AG10803 (cell line): ENCODE measurements around the gene PSPC1.
A peak's percentile ranks its signal among the peaks of the same experiment; 100 is the strongest.

Experiments used
- DNase-seq: peaks from one replicate; pipeline ENCODE4 v3.0.0; 2010; ENCODE audit warnings: low read depth
- H3K4me3 ChIP-seq: 2 replicates; pipeline ENCODE4 v1.5.1; 2011; ENCODE audit warnings: mild to moderate bottlenecking, low read length, control low read depth
- CTCF ChIP-seq: conservative IDR thresholded peaks from 2 replicates; pipeline ENCODE4 v1.5.1; 2011; ENCODE audit warnings: mild to moderate bottlenecking, low read length, control low read depth, inconsistent platforms

Gene PSPC1

GRCh38 chr13:19674898-19675297, 107.8 kb downstream of the PSPC1 start:
- no peak for TF ChIP-seq CTCF
- DNase-seq = no peak
- no peak overlapping the region for H3K4me3 ChIP-seq

- no peak overlapping the region for H3K4me3 ChIP-seq
- TF ChIP-seq CTCF = no peak
- DNase-seq = no peak
These were observed 109.0 kb downstream of the PSPC1 start for GRCh38 chr13:19673473-19674430.

GRCh38 chr13:19672990-19673389, 109.8 kb downstream of the PSPC1 start:
- TF ChIP-seq CTCF = no peak
- no peak overlapping the region for H3K4me3 ChIP-seq
- no peak for DNase-seq

GRCh38 chr13:19670147-19670546, 112.6 kb downstream of the PSPC1 start:
- no peak for TF ChIP-seq CTCF
- no peak overlapping the region for H3K4me3 ChIP-seq
- DNase-seq = peak; percentile 10

- DNase-seq = no peak
- no peak for TF ChIP-seq CTCF
- no peak overlapping the region for H3K4me3 ChIP-seq
These were observed 114.0 kb downstream of the PSPC1 start for GRCh38 chr13:19668778-19669177.

GRCh38 chr13:19665427-19665859, 117.3 kb downstream of the PSPC1 start:
- DNase-seq = no peak
- no peak for TF ChIP-seq CTCF
- H3K4me3 ChIP-seq = no peak overlapping the region
